PC-9 (cell line): ENCODE results near the gene AGPAT3.

Source experiments
- EZH2 ChIP-seq: fragments of 200-600 bp; sonication (generic); IDR thresholded peaks from 2 replicates; pipeline ENCODE4 v1.8.0; 2017; ENCODE audit warnings: antibody characterized with exemption, low read depth
- TF ChIP-seq, protein P1 (sequence below): fragments of 200-600 bp; sonication (generic); conservative IDR thresholded peaks from 2 replicates; pipeline ENCODE4 v1.6.1; 2017; ENCODE audit warnings: mixed run types, antibody characterized with exemption, mild to moderate bottlenecking, moderate library complexity

DNA sequence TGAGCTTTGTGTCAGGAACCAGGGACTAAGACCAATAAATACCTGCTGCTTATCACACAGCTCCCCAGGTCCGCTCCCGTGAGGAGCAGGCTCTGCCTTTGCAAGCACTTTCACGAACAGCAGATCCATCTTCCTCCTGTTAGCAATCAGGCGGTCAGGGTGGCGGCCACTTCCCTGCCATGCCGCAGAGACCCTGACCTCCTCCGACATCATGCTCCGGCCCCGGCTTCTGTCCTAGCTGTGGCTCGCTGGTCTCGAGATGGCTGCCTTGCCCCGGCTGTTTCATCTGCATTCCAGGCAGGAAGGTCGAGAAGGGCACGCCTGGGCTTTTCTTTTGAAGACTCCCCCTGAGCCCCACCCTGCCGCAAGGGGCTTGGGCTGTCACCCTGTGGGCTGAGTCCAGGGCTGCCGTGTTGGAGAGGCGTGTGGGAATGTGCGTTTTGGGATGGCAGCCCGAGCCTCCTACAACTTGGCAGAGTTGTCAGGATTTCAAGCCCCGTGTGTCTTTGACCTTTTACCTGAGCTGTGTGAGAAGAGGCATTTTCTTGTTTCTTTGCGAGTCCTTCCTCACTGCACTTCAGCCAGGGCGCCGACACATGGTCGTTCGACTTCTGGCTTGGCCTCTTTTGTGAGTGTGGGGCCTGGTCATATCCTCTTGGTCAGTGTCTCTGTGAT, 59.5 kb downstream of the AGPAT3 start:
- TF ChIP-seq, protein P1, sequence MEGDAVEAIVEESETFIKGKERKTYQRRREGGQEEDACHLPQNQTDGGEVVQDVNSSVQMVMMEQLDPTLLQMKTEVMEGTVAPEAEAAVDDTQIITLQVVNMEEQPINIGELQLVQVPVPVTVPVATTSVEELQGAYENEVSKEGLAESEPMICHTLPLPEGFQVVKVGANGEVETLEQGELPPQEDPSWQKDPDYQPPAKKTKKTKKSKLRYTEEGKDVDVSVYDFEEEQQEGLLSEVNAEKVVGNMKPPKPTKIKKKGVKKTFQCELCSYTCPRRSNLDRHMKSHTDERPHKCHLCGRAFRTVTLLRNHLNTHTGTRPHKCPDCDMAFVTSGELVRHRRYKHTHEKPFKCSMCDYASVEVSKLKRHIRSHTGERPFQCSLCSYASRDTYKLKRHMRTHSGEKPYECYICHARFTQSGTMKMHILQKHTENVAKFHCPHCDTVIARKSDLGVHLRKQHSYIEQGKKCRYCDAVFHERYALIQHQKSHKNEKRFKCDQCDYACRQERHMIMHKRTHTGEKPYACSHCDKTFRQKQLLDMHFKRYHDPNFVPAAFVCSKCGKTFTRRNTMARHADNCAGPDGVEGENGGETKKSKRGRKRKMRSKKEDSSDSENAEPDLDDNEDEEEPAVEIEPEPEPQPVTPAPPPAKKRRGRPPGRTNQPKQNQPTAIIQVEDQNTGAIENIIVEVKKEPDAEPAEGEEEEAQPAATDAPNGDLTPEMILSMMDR = no peak
- TF ChIP-seq EZH2 = no peak
